Measurements from ENCODE around the gene RPS6KA5. TPM values are rescaled to one million over a fixed set of nuclear protein-coding genes. Genes with fewer than 3 reads are reported as not detected.
"Not testable (repeated sequence)": the region's sequence is repeated elsewhere in the genome, so short reads cannot be mapped to it uniquely, and the experiment has no call there.

The RPS6KA5 gene
- total and polyA plus RNA-seq, 2 donors from 2014 or later: 0.95 to 9.4 TPM

DNA sequence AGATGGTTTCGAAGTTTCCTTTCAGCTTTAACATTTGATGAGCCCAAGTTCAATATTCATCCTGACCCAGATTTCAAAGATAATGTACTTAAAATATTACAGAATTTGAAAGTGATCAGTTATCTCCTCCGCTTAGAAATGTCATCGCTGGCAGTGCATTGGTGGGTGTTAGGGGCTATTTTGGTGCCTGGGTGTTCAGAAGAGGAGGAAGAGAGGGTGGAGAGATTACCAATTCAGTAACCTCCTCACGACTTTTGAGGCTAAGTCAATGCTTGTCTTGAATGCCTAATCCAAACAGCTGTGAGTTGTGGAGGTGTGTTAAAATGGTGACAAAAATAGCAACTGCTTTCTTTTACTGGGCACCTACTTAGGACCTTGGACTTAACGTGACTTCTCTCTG, 39.7 kb upstream of the RPS6KA5 start:
- no peak for FAIRE-seq

DNA sequence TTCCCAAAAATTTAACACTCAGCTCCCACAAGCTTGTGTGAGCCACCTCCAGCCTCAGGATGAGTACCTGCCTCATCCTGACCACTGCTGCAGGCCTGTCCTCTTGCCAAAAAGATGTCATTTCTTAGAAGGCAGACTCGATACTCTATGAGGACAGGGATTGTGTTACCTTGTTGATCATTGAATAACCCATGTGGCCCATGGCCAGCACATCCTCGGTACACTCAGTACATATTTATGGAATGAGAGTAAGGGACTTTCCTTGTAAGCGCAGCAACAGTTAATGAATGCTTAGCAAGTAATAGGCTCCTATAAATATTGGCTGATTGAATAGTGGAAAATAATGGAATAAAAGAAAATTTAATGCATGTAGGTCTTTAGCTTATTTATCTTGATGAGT, 38.1 kb upstream of the RPS6KA5 start:
- intact Hi-C loops (cut with DNase I): no loop called here
- no peak for FAIRE-seq

More for the DNA sequence above, 39.7 kb upstream of the RPS6KA5 start:
- no peaks in the 10 kb centered on the region for H3K36me3 ChIP-seq (ENCODE audit: control insufficient read depth in 2 of 3, insufficient read depth in 3 of 3, low read length in 3 of 3)
- no peaks in the 10 kb centered on the region for H3K27me3 ChIP-seq (ENCODE audit: control insufficient read depth, insufficient read depth, low read length)
- TF ChIP-seq, protein P1, sequence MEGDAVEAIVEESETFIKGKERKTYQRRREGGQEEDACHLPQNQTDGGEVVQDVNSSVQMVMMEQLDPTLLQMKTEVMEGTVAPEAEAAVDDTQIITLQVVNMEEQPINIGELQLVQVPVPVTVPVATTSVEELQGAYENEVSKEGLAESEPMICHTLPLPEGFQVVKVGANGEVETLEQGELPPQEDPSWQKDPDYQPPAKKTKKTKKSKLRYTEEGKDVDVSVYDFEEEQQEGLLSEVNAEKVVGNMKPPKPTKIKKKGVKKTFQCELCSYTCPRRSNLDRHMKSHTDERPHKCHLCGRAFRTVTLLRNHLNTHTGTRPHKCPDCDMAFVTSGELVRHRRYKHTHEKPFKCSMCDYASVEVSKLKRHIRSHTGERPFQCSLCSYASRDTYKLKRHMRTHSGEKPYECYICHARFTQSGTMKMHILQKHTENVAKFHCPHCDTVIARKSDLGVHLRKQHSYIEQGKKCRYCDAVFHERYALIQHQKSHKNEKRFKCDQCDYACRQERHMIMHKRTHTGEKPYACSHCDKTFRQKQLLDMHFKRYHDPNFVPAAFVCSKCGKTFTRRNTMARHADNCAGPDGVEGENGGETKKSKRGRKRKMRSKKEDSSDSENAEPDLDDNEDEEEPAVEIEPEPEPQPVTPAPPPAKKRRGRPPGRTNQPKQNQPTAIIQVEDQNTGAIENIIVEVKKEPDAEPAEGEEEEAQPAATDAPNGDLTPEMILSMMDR (IDR thresholded peaks at IDR 0.05; ENCODE audit: borderline replicate concordance, extremely low read depth, insufficient read depth): no peak
- H3K27ac ChIP-seq (ENCODE audit: low read depth in 2 of 2, low read length in 2 of 2): no peak overlapping the region
- intact Hi-C loops (cut with DNase I): no loop called here
- no peaks in the 10 kb centered on the region for H3K9me3 ChIP-seq (ENCODE audit: control insufficient read depth in 2 of 3, insufficient read depth in 1 of 3, low read length in 3 of 3)
- H3K9ac ChIP-seq (ENCODE audit: low read length in 3 of 3): no peak overlapping the region
- H3K4me3 ChIP-seq (ENCODE audit: low read length in 3 of 3): no peak overlapping the region
- DNase-seq: no peak
- H3K4me1 ChIP-seq (ENCODE audit: control insufficient read depth in 2 of 3, insufficient read depth in 2 of 3, low read depth in 1 of 3, low read length in 3 of 3): no peaks in the 10 kb centered on the region

DNA sequence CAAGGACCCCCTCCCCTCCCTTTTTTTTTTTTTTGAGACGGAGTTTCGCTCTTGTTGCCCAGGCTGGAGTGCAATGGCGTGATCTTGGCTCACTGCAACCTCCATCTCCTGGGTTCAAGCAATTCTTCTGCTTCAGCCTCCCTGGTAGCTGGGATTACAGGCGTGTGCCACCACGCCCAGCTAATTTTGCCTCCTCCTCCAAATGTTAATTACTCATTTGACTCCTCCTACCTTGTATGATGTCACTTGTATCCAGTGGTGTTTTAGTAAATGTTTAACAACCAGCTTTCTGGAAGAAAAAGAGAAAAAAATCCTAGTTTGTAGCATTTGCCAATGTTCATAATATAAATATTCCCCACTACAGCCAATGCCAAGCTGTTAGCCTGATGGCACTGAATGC, 37.2 kb upstream of the RPS6KA5 start:
- H3K9ac ChIP-seq (ENCODE audit: low read length in 3 of 3); H3K4me3 ChIP-seq (ENCODE audit: low read length in 3 of 3); H3K9me3 ChIP-seq (ENCODE audit: control insufficient read depth in 2 of 3, insufficient read depth in 1 of 3, low read length in 3 of 3); H3K4me1 ChIP-seq (ENCODE audit: control insufficient read depth in 2 of 3, insufficient read depth in 2 of 3, low read depth in 1 of 3, low read length in 3 of 3); H3K27ac ChIP-seq (ENCODE audit: low read depth in 2 of 2, low read length in 2 of 2); H3K27me3 ChIP-seq (ENCODE audit: control insufficient read depth, insufficient read depth, low read length); DNase-seq; intact Hi-C loops (cut with DNase I); H3K36me3 ChIP-seq (ENCODE audit: control insufficient read depth in 2 of 3, insufficient read depth in 3 of 3, low read length in 3 of 3); FAIRE-seq: not testable (repeated sequence)

More for the DNA sequence above, 38.1 kb upstream of the RPS6KA5 start:
- no peaks in the 10 kb centered on the region for H3K27me3 ChIP-seq (ENCODE audit: control insufficient read depth, insufficient read depth, low read length)
- DNase-seq: no peak
- no peaks in the 10 kb centered on the region for H3K36me3 ChIP-seq (ENCODE audit: control insufficient read depth in 2 of 3, insufficient read depth in 3 of 3, low read length in 3 of 3)
- H3K4me3 ChIP-seq (ENCODE audit: low read length in 3 of 3): no peak overlapping the region
- TF ChIP-seq, protein P1 (IDR thresholded peaks at IDR 0.05; ENCODE audit: borderline replicate concordance, extremely low read depth, insufficient read depth): no peak
- H3K27ac ChIP-seq (ENCODE audit: low read depth in 2 of 2, low read length in 2 of 2): no peak overlapping the region
- no peak overlapping the region for H3K9ac ChIP-seq (ENCODE audit: low read length in 3 of 3)
- no peaks in the 10 kb centered on the region for H3K4me1 ChIP-seq (ENCODE audit: control insufficient read depth in 2 of 3, insufficient read depth in 2 of 3, low read depth in 1 of 3, low read length in 3 of 3)
- H3K9me3 ChIP-seq (ENCODE audit: control insufficient read depth in 2 of 3, insufficient read depth in 1 of 3, low read length in 3 of 3): no peaks in the 10 kb centered on the region

DNA sequence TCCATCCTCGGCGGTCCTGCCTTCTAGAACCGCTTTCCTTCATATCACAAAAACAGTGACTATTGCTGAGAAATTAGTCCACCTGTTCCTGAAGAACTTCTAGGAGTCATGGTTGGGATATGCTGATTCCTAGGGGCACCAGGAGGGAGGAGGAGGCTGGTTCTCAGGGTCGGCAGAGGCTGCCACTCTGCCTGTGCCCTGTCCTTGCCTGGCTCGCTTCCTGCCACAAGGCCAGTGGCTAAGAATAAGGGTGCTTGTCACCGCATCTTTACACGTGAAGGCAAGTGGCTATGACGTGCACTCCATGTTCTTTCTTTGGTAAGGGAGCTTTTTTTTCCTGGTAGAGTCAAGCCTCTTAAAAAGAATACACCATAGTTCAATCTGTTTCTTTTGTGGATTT, 34.7 kb upstream of the RPS6KA5 start:
- Histone ChIP-seq H3K9ac (ENCODE audit: low read length in 3 of 3) (no peak overlapping the region), H3K27me3 (ENCODE audit: control insufficient read depth, insufficient read depth, low read length) (no peaks in the 10 kb centered on the region), H3K9me3 (ENCODE audit: control insufficient read depth in 2 of 3, insufficient read depth in 1 of 3, low read length in 3 of 3) (no peaks in the 10 kb centered on the region), H3K27ac (ENCODE audit: low read depth in 2 of 2, low read length in 2 of 2) (no peak overlapping the region), H3K4me3 (ENCODE audit: low read length in 3 of 3) (no peak overlapping the region), H3K4me1 (ENCODE audit: control insufficient read depth in 2 of 3, insufficient read depth in 2 of 3, low read depth in 1 of 3, low read length in 3 of 3) (no peaks in the 10 kb centered on the region), H3K36me3 (ENCODE audit: control insufficient read depth in 2 of 3, insufficient read depth in 3 of 3, low read length in 3 of 3) (no peaks in the 10 kb centered on the region)
- DNase-seq: no peak
- intact Hi-C loops (cut with DNase I): no loop called here
- TF ChIP-seq, protein P1 (IDR thresholded peaks at IDR 0.05; ENCODE audit: borderline replicate concordance, extremely low read depth, insufficient read depth): no peak
- FAIRE-seq: no peak
